ENCODE measurements around the gene MARK1. TPM values are rescaled to one million over a fixed set of nuclear protein-coding genes. Genes with fewer than 3 reads are reported as not detected.

Gene MARK1
- total and polyA plus RNA-seq, 4 donors: 1.3 to 6.5 (median 3.1) TPM

GRCh38 chr1:220655509-220655908 is 127.6 kb downstream of the MARK1 start:
- no peak for TF ChIP-seq CTCF (IDR thresholded peaks at IDR 0.05; ENCODE audit: control extremely low read depth, extremely low read depth)
- Histone ChIP-seq H3K9me3 (ENCODE audit: control insufficient read depth in 4 of 4, insufficient read depth in 3 of 4, low read length in 3 of 4) (no peaks in the 10 kb centered on the region), H3K9ac (ENCODE audit: insufficient read depth in 1 of 2, low read length in 2 of 2) (no peak overlapping the region), H3K27me3 (ENCODE audit: control insufficient read depth in 3 of 3, insufficient read depth in 3 of 3, low read length in 2 of 3) (no peaks in the 10 kb centered on the region), H3K27ac (ENCODE audit: low read depth in 1 of 2, low read length in 1 of 2) (no peak overlapping the region), H3K4me3 (no peak overlapping the region), H3K4me1 (ENCODE audit: control insufficient read depth in 5 of 5, insufficient read depth in 5 of 5, low read length in 5 of 5) (peaks cover 0 to 2% (median 0%) of the 10 kb centered on the region in 5 donors), H3K36me3 (ENCODE audit: control insufficient read depth in 4 of 4, insufficient read depth in 4 of 4, low read length in 4 of 4) (peaks cover 0 to 7% (median under 1%) of the 10 kb centered on the region in 4 donors)
- DNase-seq (no peak), ATAC-seq (ENCODE audit: insufficient read depth, low FRiP score) (no peak)
- WGBS, 2 donors: 68 to 69% methylated on average over 1 of the region's 1 CpG

- TF ChIP-seq CTCF (IDR thresholded peaks at IDR 0.05; ENCODE audit: control extremely low read depth, extremely low read depth): no peak
- DNase-seq: no peak
- peaks cover 0 to 7% (median under 1%) of the 10 kb centered on the region in 4 donors for H3K36me3 ChIP-seq (ENCODE audit: control insufficient read depth in 4 of 4, insufficient read depth in 4 of 4, low read length in 4 of 4)
- H3K4me3 ChIP-seq: no peak overlapping the region
- peaks cover 0 to 2% (median 0%) of the 10 kb centered on the region in 5 donors for H3K4me1 ChIP-seq (ENCODE audit: control insufficient read depth in 5 of 5, insufficient read depth in 5 of 5, low read length in 5 of 5)
- no peak overlapping the region for H3K9ac ChIP-seq (ENCODE audit: insufficient read depth in 1 of 2, low read length in 2 of 2)
- H3K27me3 ChIP-seq (ENCODE audit: control insufficient read depth in 3 of 3, insufficient read depth in 3 of 3, low read length in 2 of 3): no peaks in the 10 kb centered on the region
- ATAC-seq (ENCODE audit: insufficient read depth, low FRiP score): no peak
- peaks cover 0 to 2% (median 0%) of the 10 kb centered on the region in 4 donors for H3K9me3 ChIP-seq (ENCODE audit: control insufficient read depth in 4 of 4, insufficient read depth in 3 of 4, low read length in 3 of 4)
- no peak overlapping the region for H3K27ac ChIP-seq (ENCODE audit: low read depth in 1 of 2, low read length in 1 of 2)
Observed at GRCh38 chr1:220655961-220656740, 128.2 kb downstream of the MARK1 start.

GRCh38 chr1:220666349-220666748 is 138.4 kb downstream of the MARK1 start:
- Histone ChIP-seq H3K9ac (ENCODE audit: insufficient read depth in 1 of 2, low read length in 2 of 2) (no peak overlapping the region), H3K4me1 (ENCODE audit: control insufficient read depth in 5 of 5, insufficient read depth in 5 of 5, low read length in 5 of 5) (peaks cover 0 to 2% (median 0%) of the 10 kb centered on the region in 5 donors), H3K36me3 (ENCODE audit: control insufficient read depth in 4 of 4, insufficient read depth in 4 of 4, low read length in 4 of 4) (no peaks in the 10 kb centered on the region), H3K9me3 (ENCODE audit: control insufficient read depth in 4 of 4, insufficient read depth in 3 of 4, low read length in 3 of 4) (peaks cover 0 to 9% (median 4%) of the 10 kb centered on the region in 4 donors), H3K27ac (ENCODE audit: low read depth in 1 of 2, low read length in 1 of 2) (no peak overlapping the region), H3K27me3 (ENCODE audit: control insufficient read depth in 3 of 3, insufficient read depth in 3 of 3, low read length in 2 of 3) (no peaks in the 10 kb centered on the region), H3K4me3 (no peak overlapping the region)
- ATAC-seq (ENCODE audit: insufficient read depth, low FRiP score): no peak
- no peak for DNase-seq
- no peak for TF ChIP-seq CTCF (IDR thresholded peaks at IDR 0.05; ENCODE audit: control extremely low read depth, extremely low read depth)
- 89 to 92% methylated on average over 3 of the region's 3 CpGs for WGBS, 2 donors

All from lung (tissue), 12 donors.